Mesodermal cell (in vitro differentiated cells): ENCODE results near the gene GJA5.
"Not testable (repeated sequence)": the region's sequence is repeated elsewhere in the genome, so short reads cannot be mapped to it uniquely, and the experiment has no call there.

ENCODE experiments used
- H3K27ac ChIP-seq: 2 replicates; pipeline ENCODE4 v1.7.0; 2013; ENCODE audit warnings: mild to moderate bottlenecking, low read depth, low read length, moderate library complexity; ENCODE audit not compliant: severe bottlenecking
- H3K36me3 ChIP-seq: 2 replicates; pipeline ENCODE4 v1.7.1; 2013; ENCODE audit warnings: mild to moderate bottlenecking, low read length, moderate library complexity; ENCODE audit not compliant: control insufficient read depth, insufficient read depth
- H3K4me1 ChIP-seq: one replicate; pipeline ENCODE4 v1.7.1; 2013; ENCODE audit warnings: mild to moderate bottlenecking, low read length; ENCODE audit not compliant: insufficient read depth, control insufficient read depth, poor library complexity, severe bottlenecking
- H3K4me3 ChIP-seq: 2 replicates; pipeline ENCODE4 v1.7.0; 2013; ENCODE audit warnings: low read length, control low read depth, mild to moderate bottlenecking; ENCODE audit not compliant: insufficient read depth, poor library complexity, severe bottlenecking; ENCODE audit errors: extremely low read depth
- H3K9me3 ChIP-seq: 2 replicates; pipeline ENCODE4 v1.7.1; 2013; ENCODE audit warnings: mild to moderate bottlenecking, low read length, moderate library complexity; ENCODE audit not compliant: control insufficient read depth
- WGBS, 2 experiments: methylation state at CpG; one replicate each; pipeline ENCODE4 v1.1.5; 2013; ENCODE audit warnings: missing lambda C conversion rate in 2 of 2; ENCODE audit not compliant: insufficient coverage in 2 of 2; 5-methylcytosine and 5-hydroxymethylcytosine counted together

Gene GJA5

GRCh38 chr1:147749792-147750191, 10.6 kb downstream of the GJA5 start:
- Histone ChIP-seq H3K4me3 (no peak overlapping the region), H3K9me3 (no peaks in the 10 kb centered on the region), H3K27ac (no peak overlapping the region), H3K36me3 (no peaks in the 10 kb centered on the region), H3K4me1 (peaks cover 7% of the 10 kb centered on the region)
- 94 to 100% methylated on average over 2 of the region's 2 CpGs for WGBS, 2 experiments

DNA sequence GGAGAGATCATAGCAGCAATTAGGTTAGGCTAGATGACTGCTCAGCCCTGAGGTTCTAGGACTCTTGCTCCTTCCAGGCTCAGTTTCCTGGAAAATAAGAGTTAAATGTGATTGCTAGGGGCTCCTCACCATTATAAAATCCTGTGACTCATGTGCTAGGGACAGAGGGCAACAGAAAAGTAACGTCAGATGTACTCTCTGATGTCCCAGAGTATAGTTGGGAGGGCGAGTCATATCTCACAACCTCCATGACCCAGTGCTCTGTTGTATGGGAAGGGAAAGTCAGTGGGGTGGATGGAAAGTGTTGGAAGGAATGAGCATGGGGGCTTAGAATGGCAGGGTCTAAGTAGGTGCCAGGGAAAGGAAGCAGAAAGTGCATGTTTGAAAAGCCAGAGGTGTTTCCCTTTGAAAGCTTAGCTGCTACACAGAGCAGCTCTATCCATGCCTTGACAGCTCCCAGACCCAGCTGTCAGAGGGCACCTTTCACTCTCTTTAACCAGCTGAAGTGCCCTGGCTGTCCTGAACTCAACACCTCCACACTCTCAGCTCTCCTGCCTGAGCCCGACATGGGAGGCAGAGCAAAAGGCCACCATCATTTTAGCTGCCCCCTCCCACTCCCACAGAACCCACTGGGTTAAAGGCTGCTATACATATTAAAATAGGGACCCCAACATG, 11.6 kb downstream of the GJA5 start:
- Histone ChIP-seq H3K36me3 (no peaks in the 10 kb centered on the region), H3K9me3 (no peaks in the 10 kb centered on the region), H3K27ac (no peak overlapping the region), H3K4me3 (no peak overlapping the region), H3K4me1 (peaks cover 7% of the 10 kb centered on the region)
- WGBS, 2 experiments = 83% methylated on average over 1 of the region's 3 CpGs; no CpG with 5 or more reads in 1 of the 2 experiments

- Histone ChIP-seq H3K4me1 (peaks cover 7% of the 10 kb centered on the region), H3K36me3 (no peaks in the 10 kb centered on the region), H3K4me3 (no peak overlapping the region), H3K27ac (no peak overlapping the region), H3K9me3 (no peaks in the 10 kb centered on the region)
These were observed 12.4 kb downstream of the GJA5 start for GRCh38 chr1:147747966-147748365.

GRCh38 chr1:147745271-147745670, 15.1 kb downstream of the GJA5 start:
- H3K4me1 ChIP-seq = peaks cover under 1% of the 10 kb centered on the region
- H3K9me3 ChIP-seq = no peaks in the 10 kb centered on the region
- no peaks in the 10 kb centered on the region for H3K36me3 ChIP-seq
- WGBS, 2 experiments = 90 to 100% methylated on average over 2 to 3 of the region's 4 CpGs
- no peak overlapping the region for H3K4me3 ChIP-seq
- H3K27ac ChIP-seq = no peak overlapping the region

GRCh38 chr1:147741065-147741464, 19.3 kb downstream of the GJA5 start:
- Histone ChIP-seq H3K9me3 (no peaks in the 10 kb centered on the region), H3K4me1 (no peaks in the 10 kb centered on the region), H3K36me3 (no peaks in the 10 kb centered on the region), H3K4me3 (no peak overlapping the region), H3K27ac (no peak overlapping the region)
- 100% methylated on average over 1 of the region's 1 CpG for WGBS, 2 experiments

DNA sequence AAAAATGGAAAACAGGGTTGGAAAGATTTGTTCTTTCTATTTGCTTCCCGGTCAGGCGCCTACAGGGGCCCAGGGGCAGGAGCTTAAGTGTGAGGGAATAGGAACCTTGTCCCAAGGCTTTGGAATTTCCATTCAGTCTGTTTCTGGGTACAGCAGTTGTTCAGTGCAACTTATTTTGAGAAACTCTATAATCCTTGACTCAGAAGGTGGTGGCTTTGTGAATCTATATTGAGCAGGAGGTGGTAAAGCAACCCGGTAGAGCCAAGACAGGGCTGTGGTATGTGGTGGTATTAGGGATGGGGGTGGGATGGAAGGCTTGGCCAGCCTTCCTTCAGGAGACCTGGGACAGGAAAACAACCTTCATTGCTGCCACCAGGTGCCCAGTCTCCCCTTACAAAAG, 20.0 kb downstream of the GJA5 start:
- Histone ChIP-seq H3K4me3 (no peak overlapping the region), H3K9me3 (no peaks in the 10 kb centered on the region), H3K4me1 (no peaks in the 10 kb centered on the region), H3K36me3 (no peaks in the 10 kb centered on the region), H3K27ac (no peak overlapping the region)
- 85 to 90% methylated on average over 2 to 3 of the region's 3 CpGs for WGBS, 2 experiments

DNA sequence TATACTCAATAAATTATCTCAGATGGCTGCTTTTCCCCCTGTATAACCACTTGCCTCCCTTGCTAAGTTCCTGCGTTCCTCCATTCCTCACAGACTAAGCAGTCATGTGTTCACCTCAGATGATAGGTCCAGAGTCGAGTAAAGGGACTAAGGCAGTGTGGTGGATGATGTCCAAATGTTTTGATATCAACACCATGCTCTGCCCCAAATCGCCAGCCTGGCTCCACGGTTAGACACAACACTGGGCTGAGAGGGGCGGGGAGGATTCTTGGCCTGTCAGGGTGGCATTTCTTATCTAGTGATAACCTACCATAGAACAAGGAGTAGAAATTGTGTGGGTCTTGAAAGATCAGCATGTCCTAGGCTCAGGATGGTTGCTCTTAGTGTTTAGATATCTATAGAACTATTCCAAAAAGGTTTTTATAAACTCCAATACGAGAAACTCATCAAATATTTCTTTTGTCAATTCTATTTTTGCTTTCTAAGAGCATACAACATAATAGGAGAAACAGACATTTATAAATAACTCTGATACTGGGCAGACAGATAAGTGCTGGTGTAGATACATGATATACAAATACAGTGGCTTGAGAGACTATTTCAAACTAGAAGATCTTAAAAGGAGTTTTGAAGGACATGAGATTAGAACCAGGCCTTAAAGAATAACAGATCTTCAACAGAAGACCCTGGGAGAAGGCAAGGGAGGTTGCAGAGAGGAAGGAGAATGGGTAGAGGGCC, 21.5 kb downstream of the GJA5 start:
- WGBS, 2 experiments = 86% methylated on average over 2 of the region's 6 CpGs; no CpG with 5 or more reads in 1 of the 2 experiments
- Histone ChIP-seq H3K36me3 (no peaks in the 10 kb centered on the region), H3K27ac (no peak overlapping the region), H3K4me1 (no peaks in the 10 kb centered on the region), H3K4me3 (no peak overlapping the region), H3K9me3 (no peaks in the 10 kb centered on the region)

DNA sequence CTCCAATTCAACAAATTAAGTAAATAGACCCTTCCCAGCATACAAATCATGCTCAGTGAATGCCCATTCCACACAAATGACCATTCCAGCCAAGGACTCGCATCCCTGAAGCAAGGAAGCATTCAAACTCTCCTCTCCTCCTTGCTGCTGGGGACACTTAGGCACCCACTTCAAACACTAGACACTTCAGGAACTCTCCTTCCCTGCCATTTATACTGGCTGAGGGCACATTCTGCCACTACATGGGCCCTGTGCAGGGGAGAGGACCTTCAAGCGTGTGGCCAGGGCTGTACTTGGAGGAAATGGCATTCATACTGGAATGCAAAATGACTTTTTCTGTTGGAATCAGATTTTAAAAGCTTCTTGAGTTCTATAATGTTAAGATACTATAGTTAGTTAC, 22.3 kb downstream of the GJA5 start:
- Histone ChIP-seq H3K27ac (no peak overlapping the region), H3K4me3 (no peak overlapping the region), H3K9me3 (no peaks in the 10 kb centered on the region), H3K4me1 (no peaks in the 10 kb centered on the region), H3K36me3 (no peaks in the 10 kb centered on the region)
- WGBS, 2 experiments = 92% methylated on average over 2 of the region's 2 CpGs; no CpG with 5 or more reads in 1 of the 2 experiments

- no peak overlapping the region for H3K27ac ChIP-seq
- H3K36me3 ChIP-seq = no peaks in the 10 kb centered on the region
- H3K4me3 ChIP-seq = no peak overlapping the region
- no peaks in the 10 kb centered on the region for H3K4me1 ChIP-seq
- H3K9me3 ChIP-seq = no peaks in the 10 kb centered on the region
These were observed 23.5 kb downstream of the GJA5 start for GRCh38 chr1:147736883-147737282.

- no peak overlapping the region for H3K4me3 ChIP-seq
- 100% methylated on average over 1 of the region's 1 CpG; no CpG with 5 or more reads in 1 of the 2 experiments for WGBS, 2 experiments
- H3K36me3 ChIP-seq = no peaks in the 10 kb centered on the region
- no peaks in the 10 kb centered on the region for H3K4me1 ChIP-seq
- no peak overlapping the region for H3K27ac ChIP-seq
- H3K9me3 ChIP-seq = no peaks in the 10 kb centered on the region
These were observed 25.0 kb downstream of the GJA5 start for GRCh38 chr1:147735423-147735822.

DNA sequence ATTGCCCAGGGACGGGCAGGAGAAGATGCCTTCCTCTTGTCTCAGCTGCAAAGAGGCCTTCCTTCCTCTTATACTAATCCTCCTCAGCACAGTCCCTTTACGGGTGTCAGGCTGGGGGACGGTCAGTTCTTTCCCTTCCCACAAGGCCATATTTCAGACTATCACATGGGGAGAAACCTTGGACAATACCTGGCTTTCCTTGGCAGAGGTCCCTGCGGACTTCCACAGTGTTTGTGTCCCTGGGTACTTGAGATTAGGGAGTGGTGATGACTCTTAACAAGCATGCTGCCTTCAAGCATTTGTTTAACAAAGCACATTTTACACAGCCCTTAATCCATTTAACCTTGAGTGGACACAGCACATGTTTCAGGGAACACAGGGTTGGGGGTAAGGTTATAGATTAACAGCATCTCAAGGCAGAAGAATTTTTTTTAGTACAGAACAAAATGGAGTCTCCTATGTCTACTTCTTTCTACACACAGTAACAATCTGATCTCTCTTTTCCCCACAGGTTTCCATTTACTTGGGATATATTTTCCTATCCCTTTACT, 26.0 kb downstream of the GJA5 start:
- not testable (repeated sequence) for H3K9me3 ChIP-seq, H3K4me1 ChIP-seq, H3K36me3 ChIP-seq, H3K27ac ChIP-seq, H3K4me3 ChIP-seq
- WGBS, 2 experiments = 80% methylated on average over 1 of the region's 4 CpGs; no CpG with 5 or more reads in 1 of the 2 experiments
